ENCODE data around the gene CNOT3. TPM values are rescaled to one million over a fixed set of nuclear protein-coding genes. Genes with fewer than 3 reads are reported as not detected.

Gene CNOT3
- polyA plus RNA-seq, 1 of the 3 experiments (the other 2 are of a cell fraction) = 14.2 TPM

- peak overlapping the region; percentile 94 for H3K4me2 ChIP-seq
- H3F3A ChIP-seq (replicated peaks; ENCODE audit: insufficient read depth) = peaks cover 11% of the 10 kb centered on the region
- H3K4me1 ChIP-seq (ENCODE audit: control insufficient read depth in 1 of 2, insufficient read depth in 2 of 2, low read depth in 1 of 2, low read length in 1 of 2) = peaks cover 7 to 19% of the 10 kb centered on the region in 2 experiments; a peak in 2 of 4 replicates
- ChIA-PET POLR2A (interaction anchor here (0.6 to 1.7 kb wide), 4 partner anchors 8 to 31 kb away, joined by 3 to 9 read pairs (median 5); partner anchors contain the start of genes CNOT3 and MBOAT7), CTCF (interaction anchor here (0.6 to 2.3 kb wide), 9 partner anchors 8 to 129 kb away, joined by 3 to 13 read pairs (median 4); partner anchors contain the start of gene TMC4)
- peaks cover 26 to 33% of the 10 kb centered on the region in 2 experiments for H3K36me3 ChIP-seq (replicated peaks in 1 of 2; ENCODE audit: control insufficient read depth in 1 of 2, insufficient read depth in 2 of 2, low read length in 1 of 2)
- H3K9me2 ChIP-seq = no peaks in the 10 kb centered on the region
- no peak for DNase-seq
- H4K20me1 ChIP-seq (ENCODE audit: insufficient read depth) = no peaks in the 10 kb centered on the region
- peak overlapping the region; percentile 83 to 92 for H3K4me3 ChIP-seq (ENCODE audit: low read depth in 2 of 2, low read length in 1 of 2)
- H3K27ac ChIP-seq (ENCODE audit: low read depth in 2 of 2, low read length in 1 of 2) = peak overlapping the region; percentile 97
- TF ChIP-seq MXI1 (IDR thresholded peaks at IDR 0.05; ENCODE audit: low read depth, low read length) (0 out of 2 replicates have a peak, but pooled peaks have one; percentile 13), RCOR1 (IDR thresholded peaks at IDR 0.05; ENCODE audit: low read length) (no peak)
- H3K27me3 ChIP-seq (ENCODE audit: insufficient read depth) = no peaks in the 10 kb centered on the region
- no peaks in the 10 kb centered on the region for H3K9me3 ChIP-seq
- peak overlapping the region; percentile 90 for H2AFZ ChIP-seq (ENCODE audit: low read depth)
- peak overlapping the region; percentile 88 for H3K9ac ChIP-seq
- H3K79me2 ChIP-seq (ENCODE audit: insufficient read depth) = peaks cover 19% of the 10 kb centered on the region; the same call in 1 of the 2 replicates
- WGBS (ENCODE audit: low lambda C conversion rate) = 12% methylated on average over 19 of the region's 19 CpGs
Measured at GRCh38 chr19:54158812-54159351, 21.3 kb downstream of the CNOT3 start.

GRCh38 chr19:54159352-54160181, 22.0 kb downstream of the CNOT3 start, which contains the start of gene LENG1:
LENG1 (minus strand) TSS chr19:54159721; CDS start chr19:54159695, 26 bp downstream.
- H3K9me2 ChIP-seq = no peaks in the 10 kb centered on the region
- POLR2A ChIA-PET = interaction anchor here (0.6 to 1.7 kb wide), 4 partner anchors 9 to 30 kb away, joined by 3 to 9 read pairs (median 5); partner anchors contain the start of genes CNOT3 and MBOAT7
- H3K79me2 ChIP-seq (ENCODE audit: insufficient read depth) = peaks cover 19% of the 10 kb centered on the region; the same call in 1 of the 2 replicates
- H3K4me3 ChIP-seq (ENCODE audit: low read depth in 2 of 2, low read length in 1 of 2) = peak within 1 kb of the TSS; percentile 83 to 92
- H3K9ac ChIP-seq = peak within 1 kb of the TSS; percentile 88
- H3K27ac ChIP-seq (ENCODE audit: low read depth in 2 of 2, low read length in 1 of 2) = peak within 1 kb of the TSS; percentile 97
- H3K27me3 ChIP-seq (ENCODE audit: insufficient read depth) = no peaks in the 10 kb centered on the region
- peaks cover 4% of the 10 kb centered on the region for H3F3A ChIP-seq (replicated peaks; ENCODE audit: insufficient read depth)
- peaks cover 7 to 19% of the 10 kb centered on the region in 2 experiments; a peak in 2 of 4 replicates for H3K4me1 ChIP-seq (ENCODE audit: control insufficient read depth in 1 of 2, insufficient read depth in 2 of 2, low read depth in 1 of 2, low read length in 1 of 2)
- WGBS (ENCODE audit: low lambda C conversion rate) = 2% methylated on average over 40 of the region's 72 CpGs
- no peaks in the 10 kb centered on the region for H3K9me3 ChIP-seq
- H4K20me1 ChIP-seq (ENCODE audit: insufficient read depth) = no peaks in the 10 kb centered on the region
- peak within 1 kb of the TSS; percentile 92 for H2AFZ ChIP-seq (ENCODE audit: low read depth)
- CTCF ChIA-PET = interaction anchor here (0.6 to 2.3 kb wide), 8 partner anchors 9 to 130 kb away, joined by 3 to 13 read pairs (median 4); partner anchors contain the start of genes PRPF31, TFPT and TMC4
- peak within 1 kb of the TSS; percentile 94 for H3K4me2 ChIP-seq
- DNase-seq = peak; percentile 97
- peaks cover 21 to 26% of the 10 kb centered on the region in 2 experiments for H3K36me3 ChIP-seq (replicated peaks in 1 of 2; ENCODE audit: control insufficient read depth in 1 of 2, insufficient read depth in 2 of 2, low read length in 1 of 2)
- peak; percentile 45; the same call in 1 of the 2 replicates for TF ChIP-seq POLR2AphosphoS5 (IDR thresholded peaks at IDR 0.05; ENCODE audit: low read depth, low read length)
- TF ChIP-seq RXRA (IDR thresholded peaks at IDR 0.05; ENCODE audit: borderline replicate concordance, low read depth) = no peak
- TF ChIP-seq MAX (IDR thresholded peaks at IDR 0.05; ENCODE audit: low read depth) = peak; percentile 94
- no peak for TF ChIP-seq FOXM1 (IDR thresholded peaks at IDR 0.05; ENCODE audit: low read depth)
- TF ChIP-seq TCF12 (IDR thresholded peaks at IDR 0.05) = no peak
- TF ChIP-seq RFX5 (IDR thresholded peaks at IDR 0.05; ENCODE audit: low read length) = peak; percentile 92
- peak; percentile 81 for TF ChIP-seq IRF3 (IDR thresholded peaks at IDR 0.05; ENCODE audit: low read depth, low read length)
- TF ChIP-seq YY1 (IDR thresholded peaks at IDR 0.05; ENCODE audit: low read depth) = peak; percentile 83
- no peak for TF ChIP-seq MEF2A (IDR thresholded peaks at IDR 0.05; ENCODE audit: borderline replicate concordance, low read depth)
- no peak for TF ChIP-seq USF1 (IDR thresholded peaks at IDR 0.05; ENCODE audit: borderline replicate concordance, low read depth)
- no peak for TF ChIP-seq USF2 (IDR thresholded peaks at IDR 0.05; ENCODE audit: borderline replicate concordance, low read depth, low read length)
- TF ChIP-seq SMC3 (IDR thresholded peaks at IDR 0.05; ENCODE audit: low read depth, low read length) = no peak
- TF ChIP-seq REST (IDR thresholded peaks at IDR 0.05; ENCODE audit: low read depth, low read length) = 0 out of 2 replicates have a peak, but pooled peaks have one; percentile 24
- TF ChIP-seq TEAD4 (IDR thresholded peaks at IDR 0.05; ENCODE audit: borderline replicate concordance, insufficient read depth) = no peak
